Measurements from ENCODE around the gene TNRC6C. TPM values are rescaled to one million over a fixed set of nuclear protein-coding genes. Genes with fewer than 3 reads are reported as not detected.

The TNRC6C gene
- total and polyA plus RNA-seq, 12 donors: 2.2 to 31.4 (median 24.2) TPM

DNA sequence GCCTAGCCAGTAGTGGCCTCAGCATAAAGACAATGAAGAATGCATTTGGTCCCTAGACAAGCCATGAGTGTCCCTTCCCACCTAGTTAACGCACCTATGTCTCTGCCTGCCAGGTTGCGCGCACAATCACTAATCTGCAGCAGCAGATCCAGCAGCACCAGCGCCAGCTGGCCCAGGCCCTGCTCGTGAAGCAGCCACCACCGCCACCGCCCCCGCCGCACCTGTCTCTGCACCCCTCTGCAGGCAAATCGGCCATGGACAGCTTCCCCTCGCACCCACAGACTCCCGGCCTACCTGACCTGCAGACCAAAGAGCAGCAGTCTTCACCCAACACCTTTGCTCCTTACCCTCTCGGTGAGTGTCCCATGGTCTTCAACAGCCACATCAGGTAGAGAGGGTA, 128.2 kb downstream of the TNRC6C start:
- DNase-seq (no peak), ATAC-seq (peak in 1 of 8 donors; percentile 27)
- TF ChIP-seq, protein P1, sequence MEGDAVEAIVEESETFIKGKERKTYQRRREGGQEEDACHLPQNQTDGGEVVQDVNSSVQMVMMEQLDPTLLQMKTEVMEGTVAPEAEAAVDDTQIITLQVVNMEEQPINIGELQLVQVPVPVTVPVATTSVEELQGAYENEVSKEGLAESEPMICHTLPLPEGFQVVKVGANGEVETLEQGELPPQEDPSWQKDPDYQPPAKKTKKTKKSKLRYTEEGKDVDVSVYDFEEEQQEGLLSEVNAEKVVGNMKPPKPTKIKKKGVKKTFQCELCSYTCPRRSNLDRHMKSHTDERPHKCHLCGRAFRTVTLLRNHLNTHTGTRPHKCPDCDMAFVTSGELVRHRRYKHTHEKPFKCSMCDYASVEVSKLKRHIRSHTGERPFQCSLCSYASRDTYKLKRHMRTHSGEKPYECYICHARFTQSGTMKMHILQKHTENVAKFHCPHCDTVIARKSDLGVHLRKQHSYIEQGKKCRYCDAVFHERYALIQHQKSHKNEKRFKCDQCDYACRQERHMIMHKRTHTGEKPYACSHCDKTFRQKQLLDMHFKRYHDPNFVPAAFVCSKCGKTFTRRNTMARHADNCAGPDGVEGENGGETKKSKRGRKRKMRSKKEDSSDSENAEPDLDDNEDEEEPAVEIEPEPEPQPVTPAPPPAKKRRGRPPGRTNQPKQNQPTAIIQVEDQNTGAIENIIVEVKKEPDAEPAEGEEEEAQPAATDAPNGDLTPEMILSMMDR (IDR thresholded peaks at IDR 0.05): no peak
- intact Hi-C loops (cut with DNase I): loop anchor here in 3 of 10 donors (10.0 kb wide), 1 partner anchor 62 kb away; no protein-coding TSS in a partner anchor
- Histone ChIP-seq H3K27me3 (no peaks in the 10 kb centered on the region), H3K9me3 (no peaks in the 10 kb centered on the region), H3K4me3 (no peak overlapping the region), H3K27ac (no peak overlapping the region), H3K36me3 (peaks cover 3 to 99% (median 38%) of the 10 kb centered on the region in 9 donors), H3K4me1 (peaks cover 0 to 49% (median 17%) of the 10 kb centered on the region in 9 donors)
- WGBS, 2 donors: 96 to 97% methylated on average over 13 of the region's 13 CpGs

DNA sequence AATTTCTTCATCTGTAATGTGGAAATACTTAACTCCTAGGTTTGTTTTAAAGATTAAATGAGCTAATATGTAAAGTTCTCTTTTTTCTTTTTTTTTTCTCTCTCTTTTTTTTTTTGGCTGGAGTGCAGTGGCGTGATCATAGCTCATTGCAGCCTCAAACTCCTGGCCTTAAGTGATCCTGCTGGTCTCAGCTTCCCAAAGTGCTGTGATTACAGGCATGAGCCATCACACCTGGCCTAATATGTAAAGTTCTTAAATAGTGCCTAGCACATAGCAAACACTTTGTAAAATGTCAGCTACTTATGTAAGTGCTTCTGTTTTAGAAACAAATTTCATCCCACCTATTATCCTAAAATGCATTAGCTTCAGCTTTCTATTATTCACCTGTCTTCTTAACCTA, 130.0 kb downstream of the TNRC6C start:
- peaks cover 0 to 31% (median 9%) of the 10 kb centered on the region in 9 donors for H3K4me1 ChIP-seq
- intact Hi-C loops (cut with DNase I): loop anchor here in 3 of 10 donors (10.0 kb wide), 1 partner anchor 64 kb away; no protein-coding TSS in a partner anchor
- H3K27me3 ChIP-seq: no peaks in the 10 kb centered on the region
- H3K4me3 ChIP-seq: no peak overlapping the region
- no peak for DNase-seq
- peaks cover 3 to 100% (median 49%) of the 10 kb centered on the region in 9 donors for H3K36me3 ChIP-seq
- H3K27ac ChIP-seq: peak overlapping the region in 1 of 10 donors; percentile 31
- H3K9me3 ChIP-seq: no peaks in the 10 kb centered on the region
- no peak for ATAC-seq
- 78 to 89% methylated on average over 1 of the region's 1 CpG for WGBS, 2 donors
- TF ChIP-seq, protein P1 (IDR thresholded peaks at IDR 0.05): no peak

DNA sequence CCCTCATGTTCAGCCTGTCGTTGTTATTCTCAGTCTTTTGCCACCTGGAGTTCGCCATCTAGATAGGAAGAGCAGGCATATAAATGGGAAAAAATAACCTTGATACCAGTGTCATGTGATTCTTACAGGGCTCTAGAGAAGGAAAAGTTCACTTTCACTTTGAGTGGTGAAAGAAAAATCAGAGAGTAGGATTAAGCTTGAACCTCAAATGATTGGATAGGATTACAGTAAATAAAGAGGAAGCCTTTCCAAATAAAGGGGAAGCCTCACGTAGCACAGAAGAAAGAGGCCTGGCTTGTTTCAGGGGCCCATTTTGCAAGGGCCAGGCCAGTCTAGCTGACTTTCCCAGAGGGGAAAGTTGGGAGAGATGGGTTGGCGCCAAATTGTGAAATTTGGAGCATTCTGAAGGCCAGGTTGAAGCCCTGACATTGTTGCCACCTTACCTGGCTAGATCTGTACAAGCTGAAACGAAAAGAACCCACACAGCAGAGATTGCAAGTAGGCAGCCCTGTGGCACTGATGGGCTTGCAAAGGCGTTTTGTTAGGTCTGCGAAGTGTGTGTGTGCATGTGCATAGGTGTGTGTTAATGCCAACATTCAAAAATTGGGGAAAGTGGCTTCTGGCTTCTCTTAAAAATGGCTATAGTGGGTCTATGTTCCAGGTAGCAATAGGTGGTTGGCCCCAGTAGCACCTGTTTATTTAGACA, 131.2 kb downstream of the TNRC6C start:
- intact Hi-C loops (cut with DNase I): loop anchor here in 3 of 10 donors (10.0 kb wide), 1 partner anchor 65 kb away; no protein-coding TSS in a partner anchor
- Histone ChIP-seq H3K27ac (peak overlapping the region in 7 of 10 donors; percentile 31 to 70 (median 48)), H3K4me1 (peaks cover 0 to 22% (median 7%) of the 10 kb centered on the region in 9 donors), H3K27me3 (no peaks in the 10 kb centered on the region), H3K36me3 (peaks cover 3 to 100% (median 59%) of the 10 kb centered on the region in 9 donors), H3K9me3 (no peaks in the 10 kb centered on the region), H3K4me3 (no peak overlapping the region)
- peak in 4 of 8 donors; percentile 26 to 36 (median 32) for ATAC-seq
- WGBS, 2 donors: 68 to 72% methylated on average over 7 of the region's 7 CpGs
- DNase-seq: no peak
- TF ChIP-seq, protein P1 (IDR thresholded peaks at IDR 0.05): no peak

DNA sequence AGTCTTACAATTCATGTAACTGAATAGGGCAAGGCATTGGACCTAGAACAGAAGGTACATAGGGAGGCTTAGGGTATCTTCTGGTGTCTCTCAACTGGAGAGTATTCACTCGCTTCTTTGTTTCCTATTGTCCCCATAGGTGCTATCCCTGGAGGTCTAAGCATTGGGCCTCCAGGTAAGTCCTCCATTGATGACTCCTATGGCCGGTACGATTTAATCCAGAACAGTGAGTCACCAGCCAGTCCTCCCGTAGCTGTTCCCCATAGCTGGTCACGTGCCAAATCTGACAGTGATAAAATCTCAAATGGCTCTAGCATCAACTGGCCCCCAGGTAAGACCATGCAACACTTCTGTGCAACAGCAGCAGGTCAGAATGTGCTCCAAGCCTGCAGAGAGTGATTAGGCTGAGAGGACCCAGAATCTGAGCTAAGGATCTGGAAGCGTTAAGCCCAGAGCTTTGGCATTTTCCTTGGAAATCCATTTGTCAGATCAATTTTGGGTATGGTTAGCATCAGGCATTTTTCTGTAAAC, 134.4 kb downstream of the TNRC6C start:
- no peak overlapping the region for H3K4me3 ChIP-seq
- peaks cover 0 to 21% (median 7%) of the 10 kb centered on the region in 9 donors for H3K4me1 ChIP-seq
- no peak for ATAC-seq
- no peaks in the 10 kb centered on the region for H3K27me3 ChIP-seq
- H3K9me3 ChIP-seq: no peaks in the 10 kb centered on the region
- TF ChIP-seq, protein P1 (IDR thresholded peaks at IDR 0.05): no peak
- DNase-seq: no peak
- peaks cover 0 to 100% (median 74%) of the 10 kb centered on the region in 9 donors for H3K36me3 ChIP-seq
- intact Hi-C loops (cut with DNase I): no loop called here
- H3K27ac ChIP-seq: no peak overlapping the region
- WGBS, 2 donors: 80 to 83% methylated on average over 6 of the region's 6 CpGs

Measured in heart right ventricle (tissue), 16 donors.